ENCODE data around the gene ATP13A4.
"Not testable (repeated sequence)": the region's sequence is repeated elsewhere in the genome, so short reads cannot be mapped to it uniquely, and the experiment has no call there.

ATP13A4 gene

DNA sequence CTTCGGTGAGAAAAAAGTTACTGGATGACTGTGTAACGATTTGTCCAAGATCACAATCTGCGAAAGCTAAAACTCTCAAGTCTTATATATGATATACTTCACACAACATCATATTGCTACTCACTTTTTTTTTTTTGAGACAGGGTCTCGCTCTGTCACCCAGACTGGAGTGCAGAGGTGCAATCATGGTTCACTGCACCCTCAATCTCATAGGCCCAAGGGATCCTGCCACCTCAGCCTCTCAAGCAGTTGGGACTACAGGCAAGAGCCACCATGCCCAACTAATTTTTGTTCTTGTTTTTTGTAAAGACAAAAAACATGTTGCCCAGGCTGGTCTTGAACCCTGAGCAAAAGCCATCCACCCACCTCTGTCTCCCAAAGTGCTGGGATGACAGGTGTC, 5.4 kb upstream of the ATP13A4 start:
- no peak for DNase-seq

GRCh38 chr3:193559100-193559499, 4.4 kb upstream of the ATP13A4 start:
- no peak for DNase-seq

DNA sequence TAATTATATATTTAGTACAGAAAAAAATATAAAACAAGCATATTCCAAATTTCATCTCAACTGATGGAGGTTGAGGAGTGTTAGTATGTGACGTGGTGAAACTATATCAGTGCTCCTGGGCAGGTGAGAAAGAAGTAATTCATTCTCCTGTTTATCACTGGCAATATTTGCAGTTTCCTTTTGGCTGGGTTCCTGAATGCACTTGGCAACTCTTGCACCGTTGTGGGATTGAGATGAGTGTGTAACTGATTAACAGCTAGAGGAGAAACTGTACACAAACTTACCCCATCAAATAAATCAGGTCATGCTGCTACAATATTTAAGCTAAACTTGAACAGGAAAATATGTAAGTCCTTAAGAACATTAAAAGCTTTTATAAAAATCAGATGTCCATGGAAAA, 2.1 kb upstream of the ATP13A4 start:
- DNase-seq: no peak

- DNase-seq: no peak
These were observed 1.1 kb downstream of the ATP13A4 start for GRCh38 chr3:193553586-193553985.

- no peak for DNase-seq
These were observed 1.8 kb downstream of the ATP13A4 start for GRCh38 chr3:193552923-193553322.

DNA sequence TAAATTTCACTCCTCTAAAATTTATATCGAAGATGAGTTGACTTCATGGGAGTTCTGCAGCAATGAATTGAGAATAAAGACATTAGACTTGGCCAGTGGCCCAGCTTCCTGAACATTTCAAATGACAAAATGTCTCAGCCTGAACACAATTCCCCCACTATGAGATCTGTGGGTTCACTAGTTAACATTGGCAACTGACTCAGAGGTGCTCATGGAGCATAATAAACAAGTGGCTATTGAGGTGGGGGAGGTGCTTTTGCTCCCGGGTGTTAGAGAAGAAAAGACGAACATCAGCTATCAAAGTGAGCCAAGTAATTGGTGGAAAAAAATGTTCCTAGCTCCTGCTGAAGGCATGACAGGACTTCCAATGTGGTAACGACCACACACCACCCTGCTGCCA, 6.3 kb downstream of the ATP13A4 start:
- DNase-seq: no peak

DNA sequence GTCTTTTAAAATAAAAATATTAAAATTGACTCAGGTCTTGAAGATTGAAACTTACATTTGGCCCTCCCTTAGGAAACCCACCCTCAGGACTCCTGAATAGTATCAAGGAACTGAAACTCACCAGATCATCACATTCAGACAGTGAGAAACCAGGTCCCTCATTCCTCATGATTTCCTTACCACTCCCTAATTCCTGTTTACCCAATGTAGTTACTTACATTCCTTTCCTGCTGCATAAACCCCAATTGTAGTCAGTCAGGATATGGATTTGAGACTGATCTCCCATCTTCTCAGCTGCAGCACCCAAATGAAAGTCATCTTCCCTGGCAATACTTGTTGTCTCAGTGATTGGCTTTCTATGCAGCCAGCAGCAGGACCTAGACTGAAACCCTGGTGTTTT, 8.6 kb downstream of the ATP13A4 start:
- no peak for DNase-seq

DNA sequence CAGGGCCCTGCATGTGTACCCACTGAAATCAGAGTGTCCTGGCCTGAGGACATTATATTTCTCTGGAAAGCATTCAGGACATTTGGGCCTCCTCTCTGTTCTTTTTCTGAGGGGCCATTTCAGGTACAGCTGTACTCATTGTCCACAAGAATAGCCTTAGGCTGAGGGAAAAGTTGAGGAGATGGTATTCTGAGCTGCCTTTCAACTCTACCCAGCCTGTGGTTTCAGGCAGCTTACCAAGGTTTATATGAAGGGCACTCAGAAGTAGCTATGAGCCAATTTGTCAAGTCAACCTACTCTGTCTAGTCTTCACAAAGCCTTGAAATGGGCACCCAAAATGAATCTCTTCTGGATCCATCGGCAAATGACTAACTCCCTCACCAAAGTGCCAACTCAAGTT, 9.4 kb downstream of the ATP13A4 start:
- DNase-seq: no peak

- no peak for DNase-seq
These were observed 10.4 kb downstream of the ATP13A4 start for GRCh38 chr3:193544289-193544688.

DNA sequence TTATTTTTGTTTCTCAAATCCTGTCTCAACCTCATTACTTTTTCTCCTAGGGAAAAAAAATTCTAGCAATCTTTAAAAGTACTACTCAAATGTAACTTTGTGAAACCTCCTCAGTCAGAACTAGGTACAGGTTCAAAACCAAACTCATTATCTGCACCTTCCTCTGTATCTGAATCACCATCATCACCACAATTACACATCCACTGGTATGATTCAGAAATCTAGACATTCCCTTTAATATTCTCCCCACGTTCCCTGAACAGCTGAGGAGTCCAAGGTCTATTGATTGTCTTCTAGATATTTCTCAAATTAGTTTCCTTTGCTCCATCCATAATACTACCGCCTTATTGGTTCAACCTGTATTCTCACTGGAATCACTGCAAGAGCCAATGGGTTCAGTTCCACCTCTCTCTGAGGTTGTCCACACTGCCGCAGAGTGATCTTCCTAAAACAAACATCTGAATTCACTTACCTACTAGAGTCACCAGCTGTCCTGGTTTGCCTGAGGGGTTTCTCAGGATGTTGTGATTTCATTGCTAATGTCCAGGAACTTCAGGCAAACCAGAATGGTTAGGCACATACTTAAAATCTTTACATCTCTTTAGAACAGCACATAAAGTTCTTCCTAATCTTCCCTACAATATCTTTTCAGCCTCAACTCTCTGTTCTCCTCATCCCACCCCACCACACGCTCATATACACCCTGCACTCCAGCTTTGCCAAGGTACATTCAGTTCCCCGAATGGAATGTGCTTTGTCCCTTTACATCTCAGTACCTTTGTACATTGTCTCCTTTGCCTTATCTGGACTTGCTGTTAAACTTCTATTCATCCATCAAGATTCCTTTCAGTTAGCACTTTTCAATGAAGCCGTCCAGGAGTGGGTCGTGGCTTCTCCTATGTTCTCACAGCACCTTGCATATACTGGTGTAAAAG, 24.2 kb downstream of the ATP13A4 start:
- DNase-seq: no peak

- not testable (repeated sequence) for DNase-seq
These were observed 28.6 kb downstream of the ATP13A4 start for GRCh38 chr3:193526085-193526484.

DNA sequence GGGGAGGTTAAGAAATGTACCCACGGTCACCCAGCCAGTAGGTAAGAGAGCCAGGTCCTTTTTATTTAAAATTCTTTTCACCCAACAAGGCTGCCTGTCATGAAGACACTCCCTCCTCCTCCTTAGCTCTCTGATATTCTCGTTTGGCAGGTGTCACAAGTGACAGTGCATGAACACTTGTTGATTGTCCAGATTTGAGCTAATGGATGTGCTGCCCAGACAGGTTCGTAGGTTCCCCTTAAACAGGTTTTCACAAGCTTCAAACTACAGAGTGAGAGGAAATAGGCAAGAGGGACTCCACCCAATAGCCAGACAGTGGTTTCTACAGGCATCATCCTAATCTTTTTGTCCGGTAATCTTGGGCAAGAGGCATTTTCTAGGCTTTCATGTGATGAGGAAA, 32.2 kb downstream of the ATP13A4 start:
- no peak for DNase-seq

DNA sequence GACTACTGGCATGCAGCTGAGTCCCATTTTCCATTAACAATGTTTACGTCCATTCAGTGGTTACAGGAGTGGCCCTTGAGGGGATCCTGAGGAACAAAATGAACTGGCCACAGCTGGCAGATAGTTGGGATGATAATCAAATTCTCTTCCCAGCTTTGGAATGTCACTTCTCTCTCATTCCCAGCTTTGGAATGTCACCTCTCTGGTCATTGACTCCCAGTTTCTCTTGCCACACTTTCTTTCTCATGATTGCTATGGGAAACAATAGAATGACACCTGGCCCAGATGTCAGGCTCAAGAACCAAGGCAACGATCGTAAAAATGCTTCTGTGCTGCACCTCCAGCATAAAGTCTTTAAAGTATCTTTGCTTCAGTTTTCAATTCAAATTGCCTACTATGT, 34.0 kb downstream of the ATP13A4 start:
- DNase-seq: no peak

DNA sequence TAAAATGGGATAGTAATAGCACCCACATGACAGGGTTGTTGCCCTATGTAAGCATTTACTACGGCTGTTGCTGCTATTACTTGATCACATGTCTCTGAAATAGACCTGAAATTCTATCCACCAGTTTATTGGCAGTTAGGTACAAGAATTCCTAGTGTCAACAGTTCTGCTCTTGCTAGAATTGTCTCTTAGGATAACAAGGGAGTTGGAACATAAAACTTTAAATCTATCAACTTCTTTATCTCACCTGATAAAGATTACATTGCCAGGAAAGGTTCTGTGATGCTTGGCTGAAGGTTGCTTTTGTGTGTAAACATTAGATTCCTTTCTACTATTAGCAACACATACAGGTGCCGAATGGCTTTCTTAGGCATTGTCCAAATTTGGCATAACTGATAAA, 38.7 kb downstream of the ATP13A4 start:
- no peak for DNase-seq

DNA sequence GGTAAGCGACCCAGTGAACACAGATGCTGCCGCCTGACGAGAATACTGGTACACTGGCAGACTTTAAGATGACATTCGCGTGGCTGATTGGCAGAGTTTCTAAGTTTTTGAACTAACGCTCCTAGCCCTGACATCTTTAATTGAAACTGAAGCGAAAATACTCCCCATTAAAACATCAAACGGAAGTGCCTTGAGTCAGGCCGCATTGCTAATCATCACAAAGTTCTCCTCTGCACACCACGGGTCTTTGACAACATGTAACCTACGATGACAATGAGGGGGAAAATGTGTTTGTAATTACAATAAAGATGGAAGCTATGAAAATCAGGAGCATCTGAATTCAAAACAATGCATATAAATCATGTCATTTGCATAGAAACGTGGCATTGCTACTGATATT, 44.5 kb downstream of the ATP13A4 start:
- DNase-seq: no peak

- DNase-seq: no peak
These were observed 45.4 kb downstream of the ATP13A4 start for GRCh38 chr3:193509103-193509965.

- no peak for DNase-seq
These were observed 46.6 kb downstream of the ATP13A4 start for GRCh38 chr3:193508108-193508507.

GRCh38 chr3:193507566-193507965, 47.1 kb downstream of the ATP13A4 start:
- no peak for DNase-seq

GRCh38 chr3:193506921-193507320, 47.8 kb downstream of the ATP13A4 start:
- DNase-seq: no peak

- no peak for DNase-seq
These were observed 51.8 kb downstream of the ATP13A4 start for GRCh38 chr3:193502871-193503270.

DNA sequence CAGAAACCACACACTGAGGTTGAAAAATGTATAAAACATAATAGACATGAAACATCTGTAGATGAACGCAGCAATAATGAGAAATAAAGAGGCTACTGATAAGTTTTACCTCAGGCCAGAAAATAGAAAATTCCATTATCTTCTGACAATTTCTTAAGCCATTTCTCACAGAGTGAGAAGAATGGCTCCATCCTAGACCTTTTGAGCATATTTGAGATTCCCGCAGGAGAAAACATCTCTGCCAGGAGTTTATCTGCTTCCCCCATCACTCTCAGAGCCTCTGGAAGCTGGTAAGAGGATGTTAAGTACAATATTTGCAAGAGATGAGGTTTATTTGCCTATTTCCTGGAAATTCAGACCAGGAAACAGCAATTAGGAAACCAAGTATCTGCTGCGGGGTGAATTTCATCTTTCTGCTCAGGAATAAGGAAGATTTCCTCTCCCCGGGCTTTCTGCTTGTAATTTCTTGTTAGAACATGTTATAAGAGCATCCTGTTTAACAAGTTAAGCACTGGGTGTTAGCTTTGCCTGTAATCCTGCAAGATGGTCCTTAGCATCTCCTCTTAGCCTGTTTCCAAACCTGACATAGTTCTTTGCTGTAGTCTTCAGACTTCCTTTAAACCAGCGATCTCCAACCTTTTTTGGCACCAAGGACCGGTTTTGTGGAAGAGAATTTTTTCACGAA, 54.8 kb downstream of the ATP13A4 start:
- no peak for DNase-seq

GRCh38 chr3:193499136-193499770, 55.4 kb downstream of the ATP13A4 start:
- no peak for DNase-seq

DNA sequence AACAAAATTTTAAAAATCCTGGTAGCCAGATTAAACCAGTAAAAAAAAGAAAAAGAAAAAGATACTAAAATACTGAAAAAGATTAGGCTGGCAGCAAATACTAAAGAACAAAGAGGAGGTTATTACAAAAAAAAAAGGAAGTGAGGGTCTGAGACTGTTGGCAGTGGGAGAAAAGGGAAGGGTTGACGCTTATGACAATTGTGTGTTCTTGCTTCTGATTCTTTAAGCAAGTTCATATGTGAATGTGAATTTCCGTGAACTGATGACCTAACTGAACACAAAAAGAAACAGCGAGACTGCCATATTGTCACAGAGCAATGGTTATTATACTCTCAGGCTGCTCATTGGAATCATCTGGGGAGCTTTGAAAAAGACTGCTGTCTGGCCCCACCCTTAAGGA, 56.5 kb downstream of the ATP13A4 start:
- no peak for DNase-seq
